HL-60 (cell line): ENCODE results near the gene CACNA1C.

Source experiments
- DNase-seq, 2 experiments: peaks; one replicate each; pipeline ENCODE4 v3.0.0-alpha.2; 2010 to 2020; ENCODE audit warnings: low read depth in 1 of 2, low spot score in 1 of 2
- H3K27ac ChIP-seq: fragments of 250-450 bp; sonication (Bioruptor Pico); replicated peaks from 2 replicates; pipeline ENCODE4 v1.5.1; 2020; ENCODE audit warnings: mild to moderate bottlenecking, moderate library complexity
- H3K27me3 ChIP-seq: fragments of 250-450 bp; sonication (Bioruptor Pico); 2 replicates; pipeline ENCODE4 v1.5.1; 2021; ENCODE audit warnings: mild to moderate bottlenecking, moderate library complexity; ENCODE audit not compliant: insufficient read depth, poor library complexity, severe bottlenecking
- H3K4me3 ChIP-seq: replicated peaks from 2 replicates; pipeline ENCODE4 v1.5.1; 2011; ENCODE audit warnings: mild to moderate bottlenecking, control low read depth, low read length; ENCODE audit not compliant: insufficient read depth
- GABPA ChIP-seq: IDR thresholded peaks from 2 replicates; pipeline ENCODE4 v1.6.1; 2012; ENCODE audit warnings: low read depth
- POLR2AphosphoS5 ChIP-seq: IDR thresholded peaks from 2 replicates; pipeline ENCODE4 v1.6.1; 2012; ENCODE audit warnings: low read depth
- SPI1 ChIP-seq: IDR thresholded peaks from 2 replicates; pipeline ENCODE4 v1.6.1; 2012; ENCODE audit warnings: low read depth, mild to moderate bottlenecking, borderline replicate concordance
- TF ChIP-seq, protein P1 (sequence below): IDR thresholded peaks from 2 replicates; pipeline ENCODE4 v1.6.1; 2012; ENCODE audit warnings: low read depth; ENCODE audit not compliant: insufficient replicate concordance
- TF ChIP-seq, protein P2 (sequence below): IDR thresholded peaks from one replicate; pipeline ENCODE4 v1.5.1; 2011; ENCODE audit warnings: low read length, control low read depth, inconsistent platforms; ENCODE audit not compliant: insufficient read depth

Gene CACNA1C

DNA sequence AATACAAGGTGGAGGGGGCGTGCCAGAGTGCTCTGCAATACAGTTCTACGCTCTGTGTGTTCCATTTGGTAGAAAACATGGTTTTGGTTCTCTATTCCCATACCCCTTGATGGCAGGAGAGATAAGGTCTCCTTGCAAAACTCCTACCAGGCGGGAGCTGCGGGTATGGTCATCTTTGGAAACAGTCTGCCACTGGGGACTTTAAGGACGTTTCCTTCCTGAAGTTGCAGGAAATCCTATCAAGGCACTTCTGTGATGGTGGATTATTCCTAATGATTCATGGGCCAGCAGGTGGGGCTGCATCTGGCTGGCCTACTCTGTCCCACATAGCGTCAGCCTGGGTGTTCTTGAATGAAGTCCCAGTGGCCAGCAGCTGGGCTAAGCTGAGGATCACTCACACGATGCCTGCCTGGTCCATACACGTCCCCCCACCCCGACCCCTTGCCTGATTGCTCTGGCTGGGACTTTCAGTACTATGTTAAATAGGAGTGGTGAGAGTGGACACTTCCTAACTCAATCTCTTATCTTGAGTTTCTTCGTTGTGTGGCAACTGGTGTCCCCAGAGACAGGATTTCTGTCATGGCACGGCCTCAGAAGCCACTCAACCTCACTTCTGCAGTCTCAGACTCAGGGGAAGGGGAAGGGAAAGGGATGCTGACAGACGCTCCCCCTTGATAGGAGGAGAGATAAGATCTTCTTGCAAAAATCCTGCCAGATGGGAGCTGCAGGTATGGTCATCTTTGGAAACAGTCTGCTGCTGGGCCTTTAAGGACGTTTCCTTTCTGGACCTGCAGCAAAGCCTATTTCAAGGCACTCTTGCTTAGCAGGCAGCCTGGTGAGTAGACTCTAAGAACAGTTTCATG is 680.9 kb downstream of the CACNA1C start:
- no peak overlapping the region for H3K4me3 ChIP-seq
- no peak overlapping the region for H3K27ac ChIP-seq
- peak in 1 of 2 experiments; percentile 50 for DNase-seq
- H3K27me3 ChIP-seq = no peaks in the 10 kb centered on the region
- TF ChIP-seq, protein P1, sequence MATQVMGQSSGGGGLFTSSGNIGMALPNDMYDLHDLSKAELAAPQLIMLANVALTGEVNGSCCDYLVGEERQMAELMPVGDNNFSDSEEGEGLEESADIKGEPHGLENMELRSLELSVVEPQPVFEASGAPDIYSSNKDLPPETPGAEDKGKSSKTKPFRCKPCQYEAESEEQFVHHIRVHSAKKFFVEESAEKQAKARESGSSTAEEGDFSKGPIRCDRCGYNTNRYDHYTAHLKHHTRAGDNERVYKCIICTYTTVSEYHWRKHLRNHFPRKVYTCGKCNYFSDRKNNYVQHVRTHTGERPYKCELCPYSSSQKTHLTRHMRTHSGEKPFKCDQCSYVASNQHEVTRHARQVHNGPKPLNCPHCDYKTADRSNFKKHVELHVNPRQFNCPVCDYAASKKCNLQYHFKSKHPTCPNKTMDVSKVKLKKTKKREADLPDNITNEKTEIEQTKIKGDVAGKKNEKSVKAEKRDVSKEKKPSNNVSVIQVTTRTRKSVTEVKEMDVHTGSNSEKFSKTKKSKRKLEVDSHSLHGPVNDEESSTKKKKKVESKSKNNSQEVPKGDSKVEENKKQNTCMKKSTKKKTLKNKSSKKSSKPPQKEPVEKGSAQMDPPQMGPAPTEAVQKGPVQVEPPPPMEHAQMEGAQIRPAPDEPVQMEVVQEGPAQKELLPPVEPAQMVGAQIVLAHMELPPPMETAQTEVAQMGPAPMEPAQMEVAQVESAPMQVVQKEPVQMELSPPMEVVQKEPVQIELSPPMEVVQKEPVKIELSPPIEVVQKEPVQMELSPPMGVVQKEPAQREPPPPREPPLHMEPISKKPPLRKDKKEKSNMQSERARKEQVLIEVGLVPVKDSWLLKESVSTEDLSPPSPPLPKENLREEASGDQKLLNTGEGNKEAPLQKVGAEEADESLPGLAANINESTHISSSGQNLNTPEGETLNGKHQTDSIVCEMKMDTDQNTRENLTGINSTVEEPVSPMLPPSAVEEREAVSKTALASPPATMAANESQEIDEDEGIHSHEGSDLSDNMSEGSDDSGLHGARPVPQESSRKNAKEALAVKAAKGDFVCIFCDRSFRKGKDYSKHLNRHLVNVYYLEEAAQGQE = no peak
- TF ChIP-seq, protein P2, sequence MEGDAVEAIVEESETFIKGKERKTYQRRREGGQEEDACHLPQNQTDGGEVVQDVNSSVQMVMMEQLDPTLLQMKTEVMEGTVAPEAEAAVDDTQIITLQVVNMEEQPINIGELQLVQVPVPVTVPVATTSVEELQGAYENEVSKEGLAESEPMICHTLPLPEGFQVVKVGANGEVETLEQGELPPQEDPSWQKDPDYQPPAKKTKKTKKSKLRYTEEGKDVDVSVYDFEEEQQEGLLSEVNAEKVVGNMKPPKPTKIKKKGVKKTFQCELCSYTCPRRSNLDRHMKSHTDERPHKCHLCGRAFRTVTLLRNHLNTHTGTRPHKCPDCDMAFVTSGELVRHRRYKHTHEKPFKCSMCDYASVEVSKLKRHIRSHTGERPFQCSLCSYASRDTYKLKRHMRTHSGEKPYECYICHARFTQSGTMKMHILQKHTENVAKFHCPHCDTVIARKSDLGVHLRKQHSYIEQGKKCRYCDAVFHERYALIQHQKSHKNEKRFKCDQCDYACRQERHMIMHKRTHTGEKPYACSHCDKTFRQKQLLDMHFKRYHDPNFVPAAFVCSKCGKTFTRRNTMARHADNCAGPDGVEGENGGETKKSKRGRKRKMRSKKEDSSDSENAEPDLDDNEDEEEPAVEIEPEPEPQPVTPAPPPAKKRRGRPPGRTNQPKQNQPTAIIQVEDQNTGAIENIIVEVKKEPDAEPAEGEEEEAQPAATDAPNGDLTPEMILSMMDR = no peak
- TF ChIP-seq GABPA (no peak), SPI1 (no peak), POLR2AphosphoS5 (no peak)

DNA sequence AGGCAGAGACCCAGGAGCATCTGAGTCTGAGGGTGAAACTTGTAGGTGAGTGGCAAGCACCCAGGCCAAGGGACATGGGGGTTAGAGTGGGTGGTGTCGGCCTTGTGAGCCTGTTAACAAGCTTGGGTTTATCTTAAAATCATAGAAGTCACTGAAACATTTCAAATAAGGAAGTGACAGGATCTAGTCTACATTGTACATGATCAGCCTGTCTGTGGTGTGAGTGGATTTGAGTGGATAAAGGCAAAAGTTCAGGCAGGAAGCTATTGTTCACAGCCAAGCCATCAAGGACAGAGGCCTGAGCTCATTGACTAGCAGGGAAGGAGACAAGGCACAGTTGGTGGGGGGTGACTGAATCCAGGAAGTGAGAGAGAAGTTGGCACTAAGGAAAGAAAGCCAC is 682.6 kb downstream of the CACNA1C start:
- TF ChIP-seq SPI1 (peak; percentile 67; the same call in 1 of the 2 replicates), POLR2AphosphoS5 (no peak), GABPA (no peak)
- TF ChIP-seq, protein P1 = no peak
- TF ChIP-seq, protein P2 = no peak
- Histone ChIP-seq H3K27me3 (no peaks in the 10 kb centered on the region), H3K4me3 (no peak overlapping the region), H3K27ac (no peak overlapping the region)
- no peak for DNase-seq

DNA sequence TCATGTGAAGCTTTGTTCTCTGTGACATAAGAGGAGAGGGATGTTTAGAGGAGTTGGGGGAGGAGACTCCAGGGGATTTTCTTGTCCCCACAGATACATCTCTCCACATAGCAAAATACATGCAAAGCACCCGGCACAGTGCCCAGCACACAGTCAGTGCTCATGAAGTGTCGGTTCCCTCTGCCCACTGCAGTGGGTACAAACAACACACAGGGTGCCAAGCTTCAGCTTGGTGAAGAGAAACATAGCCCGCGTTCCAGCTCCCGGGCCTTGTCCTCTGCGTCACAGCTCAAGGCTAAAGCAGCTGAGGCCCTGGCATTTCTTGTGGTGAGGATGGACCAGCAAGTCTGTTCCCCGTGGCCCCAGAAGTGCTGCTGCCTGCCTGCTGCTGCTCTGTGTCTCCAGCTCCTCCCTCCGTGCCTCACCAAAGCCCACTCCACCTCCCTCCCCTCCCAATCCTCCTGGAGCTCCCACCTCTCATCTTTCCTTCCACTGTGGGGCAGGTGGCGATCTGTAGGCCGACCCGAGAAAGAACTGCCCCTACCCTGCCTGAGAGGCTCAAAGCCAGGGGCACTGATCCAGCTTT is 685.0 kb downstream of the CACNA1C start:
- DNase-seq = no peak
- no peaks in the 10 kb centered on the region for H3K27me3 ChIP-seq
- H3K4me3 ChIP-seq = no peak overlapping the region
- H3K27ac ChIP-seq = no peak overlapping the region
- TF ChIP-seq, protein P1 = no peak
- TF ChIP-seq, protein P2 = no peak
- TF ChIP-seq SPI1 (no peak), GABPA (no peak), POLR2AphosphoS5 (no peak)
